CD4-positive, alpha-beta T cell (primary cell): ENCODE results near the gene ATP6V1G3. TPM values are rescaled to one million over a fixed set of nuclear protein-coding genes. Genes with fewer than 3 reads are reported as not detected.

ENCODE experiments used
- ATAC-seq: fragments of 200-7000 bp; cut with Tn5 transposase; one replicate; pipeline ENCODE4 v1.10.0; 2022; ENCODE audit warnings: mild to moderate bottlenecking; ENCODE audit not compliant: poor library complexity
- CTCF ChIA-PET: fragments of 350-600 bp; sonication (Branson Sonifier 250); formaldehyde crosslinking; loops from one replicate; lab custom pipeline; 2021; ENCODE audit warnings: antibody characterized with exemption, inconsistent platforms; lab: Charles Lee
- POLR2A ChIA-PET: fragments of 350-600 bp; sonication (Branson Sonifier 250); formaldehyde crosslinking; loops from one replicate; lab custom pipeline; 2021; ENCODE audit warnings: antibody characterized with exemption, inconsistent platforms; lab: Charles Lee
- DNase-seq, 14 experiments: peaks; one replicate each; pipeline ENCODE4 v3.0.0-alpha.2; 2013 to 2020; ENCODE audit warnings: mixed read lengths in 2 of 14
- H3K27ac ChIP-seq, 2 donors: one replicate each; pipeline versions ENCODE4 v1.5.1 to v1.7.0; 2013; ENCODE audit warnings: low read length in 2 of 2, low read depth in 1 of 2, mild to moderate bottlenecking in 1 of 2
- H3K27me3 ChIP-seq, 2 experiments: 1 replicate in 1 of 2; 2 replicates in 1 of 2; pipeline versions ENCODE4 v1.6.1 to v1.7.0; 2013; ENCODE audit warnings: low read length in 2 of 2, control low read depth in 1 of 2, mild to moderate bottlenecking in 1 of 2, moderate library complexity in 1 of 2; ENCODE audit not compliant: insufficient read depth in 2 of 2, control insufficient read depth in 1 of 2
- H3K36me3 ChIP-seq: one replicate; pipeline ENCODE4 v1.6.1; 2013; ENCODE audit warnings: low read length, control low read depth; ENCODE audit not compliant: insufficient read depth
- H3K4me1 ChIP-seq: one replicate; pipeline ENCODE4 v1.6.1; 2013; ENCODE audit warnings: low read length, control low read depth; ENCODE audit not compliant: insufficient read depth
- H3K4me3 ChIP-seq: one replicate; pipeline ENCODE4 v1.5.1; 2013; ENCODE audit warnings: mild to moderate bottlenecking, low read length, moderate library complexity
- H3K9me3 ChIP-seq, 2 experiments: 1 replicate in 1 of 2; 2 replicates in 1 of 2; pipeline versions ENCODE4 v1.6.1 to v1.7.0; 2013; ENCODE audit warnings: low read length in 2 of 2, mild to moderate bottlenecking in 2 of 2, control low read depth in 1 of 2, moderate library complexity in 1 of 2; ENCODE audit not compliant: control insufficient read depth in 1 of 2, insufficient read depth in 1 of 2
- H3K27ac Mint-ChIP-seq: one replicate; pipeline ENCODE4 v1.8.0; 2020; ENCODE audit warnings: mixed read lengths
- H3K27me3 Mint-ChIP-seq: one replicate; pipeline ENCODE4 v1.8.0; 2021; ENCODE audit warnings: mixed read lengths
- H3K36me3 Mint-ChIP-seq: one replicate; pipeline ENCODE4 v1.8.0; 2021; ENCODE audit warnings: low read depth, mixed read lengths
- H3K4me1 Mint-ChIP-seq: one replicate; pipeline ENCODE4 v1.8.0; 2021; ENCODE audit warnings: low read depth, mixed read lengths
- H3K4me3 Mint-ChIP-seq: one replicate; pipeline ENCODE4 v1.8.0; 2020; ENCODE audit warnings: mild to moderate bottlenecking, mixed read lengths
- H3K9me3 Mint-ChIP-seq: one replicate; pipeline ENCODE4 v1.8.0; 2020; ENCODE audit warnings: mixed read lengths
- CTCF ChIP-seq: fragments of 200-600 bp; IDR thresholded peaks from one replicate; pipeline ENCODE4 v1.8.0; 2022; ENCODE audit warnings: antibody characterized with exemption, mild to moderate bottlenecking
- intact Hi-C, 2 experiments: fragments of 100-400 bp; cut with DNase I in 1 of 2; cut with micrococcal nuclease in 1 of 2; formaldehyde crosslinking; loops; one replicate each; pipeline versions ENCODE4 v1.15.1 to v1.9.0; 2023 to 2025; cut with DNase I, micrococcal nuclease
- total RNA-seq, 174 experiments: library from RNA in 2 of 174; stranded (reverse) in 2 of 174; gene quantifications; one replicate each; pipeline ENCODE4 v1.2.3 and lab custom pipeline; 2021 to 2026

Gene ATP6V1G3
- total RNA-seq, 2 experiments from 2014 or later, result not detected

GRCh38 chr1:198577444-198577843 lies 37.0 kb upstream of the ATP6V1G3 start:
- TF ChIP-seq CTCF, result no peak
- peaks cover 5% of the 10 kb centered on the region for H3K9me3 Mint-ChIP-seq
- POLR2A ChIA-PET, result interaction anchor here (0.8 kb wide), 1 partner anchor 43 kb away, joined by 3 read pairs; no protein-coding TSS in a partner anchor
- Histone ChIP-seq H3K27ac (no peak overlapping the region), H3K9me3 (peaks cover 7 to 15% of the 10 kb centered on the region in 2 experiments), H3K4me1 (no peaks in the 10 kb centered on the region), H3K4me3 (no peak overlapping the region), H3K36me3 (no peaks in the 10 kb centered on the region), H3K27me3 (no peaks in the 10 kb centered on the region)
- no peak overlapping the region for H3K27ac Mint-ChIP-seq
- CTCF ChIA-PET, result interaction anchor here (0.7 kb wide), 1 partner anchor 282 kb away, joined by 3 read pairs; no protein-coding TSS in a partner anchor
- H3K4me3 Mint-ChIP-seq, result no peak overlapping the region
- DNase-seq (no peak), ATAC-seq (no peak)
- intact Hi-C loops, result no loop called here
- H3K27me3 Mint-ChIP-seq, result no peaks in the 10 kb centered on the region
- H3K36me3 Mint-ChIP-seq, result peaks cover 12% of the 10 kb centered on the region
- H3K4me1 Mint-ChIP-seq, result peaks cover 20% of the 10 kb centered on the region

- ATAC-seq (no peak), DNase-seq (no peak)
- ChIA-PET CTCF (interaction anchor here (1.7 kb wide), 1 partner anchor 33 kb away, joined by 5 read pairs; no protein-coding TSS in a partner anchor), POLR2A (interaction anchor here (1.0 to 1.4 kb wide), 3 partner anchors 40 to 81 kb away, joined by 3 to 5 read pairs (median 3); no protein-coding TSS in a partner anchor)
- Mint-ChIP-seq H3K4me3 (no peak overlapping the region), H3K4me1 (peaks cover 31% of the 10 kb centered on the region), H3K27ac (no peak overlapping the region), H3K36me3 (peaks cover 2% of the 10 kb centered on the region), H3K9me3 (no peaks in the 10 kb centered on the region), H3K27me3 (no peaks in the 10 kb centered on the region)
- Histone ChIP-seq H3K36me3 (no peaks in the 10 kb centered on the region), H3K4me3 (no peak overlapping the region), H3K4me1 (no peaks in the 10 kb centered on the region), H3K27ac (no peak overlapping the region), H3K9me3 (peaks cover 4 to 6% of the 10 kb centered on the region in 2 experiments), H3K27me3 (no peaks in the 10 kb centered on the region)
- TF ChIP-seq CTCF, result no peak
- intact Hi-C loops, result no loop called here
Measured at GRCh38 chr1:198575798-198576641, 35.5 kb upstream of the ATP6V1G3 start.

- Histone ChIP-seq H3K9me3 (no peaks in the 10 kb centered on the region), H3K36me3 (no peaks in the 10 kb centered on the region), H3K4me1 (no peaks in the 10 kb centered on the region), H3K27ac (no peak overlapping the region), H3K4me3 (no peak overlapping the region), H3K27me3 (no peaks in the 10 kb centered on the region)
- ChIA-PET POLR2A (interaction anchor here (1.0 to 1.4 kb wide), 2 partner anchors 40 to 82 kb away, joined by 3 read pairs; no protein-coding TSS in a partner anchor), CTCF (interaction anchor here (1.7 kb wide), 1 partner anchor 34 kb away, joined by 5 read pairs; no protein-coding TSS in a partner anchor)
- no peak for ATAC-seq
- no peak for TF ChIP-seq CTCF
- Mint-ChIP-seq H3K27me3 (no peaks in the 10 kb centered on the region), H3K36me3 (no peaks in the 10 kb centered on the region), H3K9me3 (no peaks in the 10 kb centered on the region), H3K4me1 (peaks cover 34% of the 10 kb centered on the region), H3K4me3 (no peak overlapping the region), H3K27ac (no peak overlapping the region)
- intact Hi-C loops, result no loop called here
- no peak for DNase-seq
Measured at GRCh38 chr1:198575292-198575691, 34.8 kb upstream of the ATP6V1G3 start.
